Right lobe of liver (tissue), 4 donors: ENCODE data around the gene SPOCK1.

Experiments used
- POLR2A ChIP-seq: fragments of 450-650 bp; IDR thresholded peaks from one replicate; pipeline ENCODE4 v1.6.1; 2017; ENCODE audit warnings: antibody characterized with exemption, mild to moderate bottlenecking
- TF ChIP-seq, protein P1 (sequence below), 4 donors: fragments of 200-600 bp in 3 of 4; fragments of 450-650 bp in 1 of 4; IDR thresholded peaks; one replicate each; pipeline versions ENCODE4 v1.5.1 to v1.8.0; 2016 to 2022; ENCODE audit warnings: antibody characterized with exemption in 4 of 4, mild to moderate bottlenecking in 2 of 4
- donor health status: DM: no; HTN: no; CAD: no.
- donor health status: DM: no; HTN: no; CAD: no.
- donor health status: DM: no; HTN: yes; CAD: no.

GRCh38 chr5:137220523-137220927 is 278.6 kb downstream of the SPOCK1 start:
- TF ChIP-seq, protein P1, sequence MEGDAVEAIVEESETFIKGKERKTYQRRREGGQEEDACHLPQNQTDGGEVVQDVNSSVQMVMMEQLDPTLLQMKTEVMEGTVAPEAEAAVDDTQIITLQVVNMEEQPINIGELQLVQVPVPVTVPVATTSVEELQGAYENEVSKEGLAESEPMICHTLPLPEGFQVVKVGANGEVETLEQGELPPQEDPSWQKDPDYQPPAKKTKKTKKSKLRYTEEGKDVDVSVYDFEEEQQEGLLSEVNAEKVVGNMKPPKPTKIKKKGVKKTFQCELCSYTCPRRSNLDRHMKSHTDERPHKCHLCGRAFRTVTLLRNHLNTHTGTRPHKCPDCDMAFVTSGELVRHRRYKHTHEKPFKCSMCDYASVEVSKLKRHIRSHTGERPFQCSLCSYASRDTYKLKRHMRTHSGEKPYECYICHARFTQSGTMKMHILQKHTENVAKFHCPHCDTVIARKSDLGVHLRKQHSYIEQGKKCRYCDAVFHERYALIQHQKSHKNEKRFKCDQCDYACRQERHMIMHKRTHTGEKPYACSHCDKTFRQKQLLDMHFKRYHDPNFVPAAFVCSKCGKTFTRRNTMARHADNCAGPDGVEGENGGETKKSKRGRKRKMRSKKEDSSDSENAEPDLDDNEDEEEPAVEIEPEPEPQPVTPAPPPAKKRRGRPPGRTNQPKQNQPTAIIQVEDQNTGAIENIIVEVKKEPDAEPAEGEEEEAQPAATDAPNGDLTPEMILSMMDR (IDR thresholded peaks at IDR 0.05): peak in 3 of 4 donors; percentile 28 to 30 (median 28)
- no peak for TF ChIP-seq POLR2A
